ENCODE results near the gene GIGYF1.

- no peak for TF ChIP-seq POU5F1 (IDR thresholded peaks at IDR 0.05; ENCODE audit: low read depth, low read length)
- TF ChIP-seq CTCF (IDR thresholded peaks at IDR 0.05; ENCODE audit: control extremely low read depth in 1 of 3, insufficient read depth in 1 of 3, low read depth in 1 of 3, low read length in 3 of 3): no peak
- TF ChIP-seq EGR1 (IDR thresholded peaks at IDR 0.05; ENCODE audit: borderline replicate concordance, low read depth, low read length): no peak
- no peak for TF ChIP-seq SIN3A (conservative IDR thresholded peaks at IDR 0.05 in 1 of 2, IDR thresholded peaks at IDR 0.05 in 1 of 2; ENCODE audit: low read depth in 1 of 2, low read length in 2 of 2)
- no peak for TF ChIP-seq RBBP5 (IDR thresholded peaks at IDR 0.05; ENCODE audit: borderline replicate concordance, low read depth, low read length)
- no peak for TF ChIP-seq CREB1 (IDR thresholded peaks at IDR 0.05)
- no peak for TF ChIP-seq RAD21 (IDR thresholded peaks at IDR 0.05 in 1 of 2, conservative IDR thresholded peaks at IDR 0.05 in 1 of 2; ENCODE audit: low read depth in 2 of 2, low read length in 2 of 2)
- no peak for TF ChIP-seq POLR2AphosphoS5 (IDR thresholded peaks at IDR 0.05; ENCODE audit: low read depth, low read length)
- no peak for TF ChIP-seq RNF2 (IDR thresholded peaks at IDR 0.05; ENCODE audit: borderline replicate concordance, low read depth, low read length, missing control alignments, poor library complexity, severe bottlenecking)
- TF ChIP-seq EZH2 (IDR thresholded peaks at IDR 0.05; ENCODE audit: low read depth, low read length, severe bottlenecking): no peak
- TF ChIP-seq RFX5 (IDR thresholded peaks at IDR 0.05; ENCODE audit: borderline replicate concordance, low read depth, low read length): no peak
Observed at GRCh38 chr7:100699018-100699417, 5.0 kb upstream of the GIGYF1 start.

Measured in H1 (cell line).